HepG2 (cell line): Measurements from ENCODE around the gene RNASE4. TPM values are rescaled to one million over a fixed set of nuclear protein-coding genes. Genes with fewer than 3 reads are reported as not detected.

Source experiments
- ARID2 ChIP-seq: sonication (generic); formaldehyde crosslinking; IDR thresholded peaks from 2 replicates; pipeline ENCODE4 v1.8.1; 2022; ENCODE audit warnings: mild to moderate bottlenecking, missing genetic modification reagents, borderline replicate concordance
- ATF2 ChIP-seq: sonication (generic); formaldehyde crosslinking; IDR thresholded peaks from 2 replicates; pipeline ENCODE4 v1.4.0; 2020; ENCODE audit warnings: missing genetic modification reagents
- BHLHE40 ChIP-seq: IDR thresholded peaks from 2 replicates; pipeline ENCODE4 v1.6.1; 2011; ENCODE audit warnings: low read length, improper control_type of control experiment
- FUBP1 ChIP-seq: sonication (generic); formaldehyde crosslinking; IDR thresholded peaks from 2 replicates; pipeline ENCODE4 v1.5.1; 2020; ENCODE audit warnings: missing genetic modification reagents, mild to moderate bottlenecking, borderline replicate concordance
- MTA1 ChIP-seq: sonication (generic); formaldehyde crosslinking; IDR thresholded peaks from 2 replicates; pipeline ENCODE4 v1.4.0; 2020; ENCODE audit warnings: missing genetic modification reagents, mild to moderate bottlenecking, borderline replicate concordance
- NCOA2 ChIP-seq: sonication (generic); formaldehyde crosslinking; IDR thresholded peaks from 2 replicates; pipeline ENCODE4 v1.8.0; 2022; ENCODE audit warnings: inconsistent platforms
- NFE2 ChIP-seq: sonication (generic); formaldehyde crosslinking; IDR thresholded peaks from 2 replicates; pipeline ENCODE4 v1.4.0; 2020; ENCODE audit warnings: missing genetic modification reagents
- NONO ChIP-seq, 2 experiments: fragments of 450-650 bp in 1 of 2; sonication (generic) in 1 of 2; formaldehyde crosslinking in 1 of 2; IDR thresholded peaks in 1 of 2; conservative IDR thresholded peaks in 1 of 2; 2 replicates each; pipeline versions ENCODE4 v1.6.1 to v1.8.0; 2017 to 2022; ENCODE audit warnings: mild to moderate bottlenecking in 1 of 2, missing genetic modification reagents in 1 of 2, moderate library complexity in 1 of 2
- PHF5A ChIP-seq: IDR thresholded peaks from one replicate; pipeline ENCODE4 v1.6.1; 2018; ENCODE audit warnings: low read depth, missing genetic modification reagents; ENCODE audit not compliant: unreplicated experiment
- POLR2G ChIP-seq: fragments of 200-400 bp; formaldehyde crosslinking; IDR thresholded peaks from 2 replicates; pipeline ENCODE4 v1.6.1; 2018; ENCODE audit warnings: mild to moderate bottlenecking, low read depth, low read length, moderate library complexity
- PTBP1 ChIP-seq: fragments of 200-400 bp; formaldehyde crosslinking; IDR thresholded peaks from 2 replicates; pipeline ENCODE4 v1.6.1; 2018; ENCODE audit warnings: low read length, low read depth; ENCODE audit not compliant: poor library complexity, severe bottlenecking
- RAD51 ChIP-seq: fragments of 450-650 bp; IDR thresholded peaks from 2 replicates; pipeline ENCODE4 v1.6.1; 2016; ENCODE audit warnings: borderline replicate concordance
- REXO4 ChIP-seq: sonication (generic); formaldehyde crosslinking; IDR thresholded peaks from 2 replicates; pipeline ENCODE4 v1.8.0; 2022; ENCODE audit warnings: missing genetic modification reagents, mild to moderate bottlenecking, borderline replicate concordance
- SIX4 ChIP-seq: sonication (generic); formaldehyde crosslinking; IDR thresholded peaks from 2 replicates; pipeline ENCODE4 v1.4.0; 2020; ENCODE audit warnings: missing genetic modification reagents
- SMAD1 ChIP-seq: sonication (generic); formaldehyde crosslinking; IDR thresholded peaks from 2 replicates; pipeline ENCODE4 v1.4.0; 2020; ENCODE audit warnings: missing genetic modification reagents, low read depth, mild to moderate bottlenecking, borderline replicate concordance
- SMC3 ChIP-seq: IDR thresholded peaks from 2 replicates; pipeline ENCODE4 v1.6.1; 2011; ENCODE audit warnings: low read length, improper control_type of control experiment
- TBX3 ChIP-seq: fragments of 450-650 bp; IDR thresholded peaks from 2 replicates; pipeline ENCODE4 v1.6.1; 2017; ENCODE audit warnings: antibody characterized with exemption, mild to moderate bottlenecking, inconsistent platforms, borderline replicate concordance
- ZNF10 ChIP-seq: sonication (generic); formaldehyde crosslinking; IDR thresholded peaks from 2 replicates; pipeline ENCODE4 v1.4.0; 2020; ENCODE audit warnings: mild to moderate bottlenecking, low read depth, missing genetic modification reagents, borderline replicate concordance
- ZNF12 ChIP-seq: sonication (generic); formaldehyde crosslinking; IDR thresholded peaks from 2 replicates; pipeline ENCODE4 v1.5.0; 2020; ENCODE audit warnings: missing genetic modification reagents
- ZNF263 ChIP-seq: sonication (generic); formaldehyde crosslinking; IDR thresholded peaks from 2 replicates; pipeline ENCODE4 v1.4.0; 2020; ENCODE audit warnings: missing genetic modification reagents
- ZNF33B ChIP-seq: sonication (generic); formaldehyde crosslinking; IDR thresholded peaks from 2 replicates; pipeline ENCODE4 v1.5.1; 2020; ENCODE audit warnings: mild to moderate bottlenecking, missing genetic modification reagents
- ZNF34 ChIP-seq: sonication (generic); formaldehyde crosslinking; IDR thresholded peaks from 2 replicates; pipeline ENCODE4 v1.4.0; 2020; ENCODE audit warnings: mild to moderate bottlenecking, missing genetic modification reagents, borderline replicate concordance
- ZNF580 ChIP-seq: IDR thresholded peaks from 2 replicates; pipeline ENCODE4 v1.6.1; 2016; ENCODE audit warnings: low read depth, borderline replicate concordance
- ZNF772 ChIP-seq: sonication (generic); formaldehyde crosslinking; IDR thresholded peaks from 2 replicates; pipeline ENCODE4 v1.5.0; 2020; ENCODE audit warnings: mild to moderate bottlenecking, missing genetic modification reagents
- ZNF800 ChIP-seq: sonication (generic); formaldehyde crosslinking; IDR thresholded peaks from 2 replicates; pipeline ENCODE4 v1.4.0; 2020; ENCODE audit warnings: missing genetic modification reagents
- polyA plus RNA-seq, 8 experiments: library from polyadenylated mRNA; depleted of rRNA in 3 of 8; stranded (reverse) in 7 of 8; unstranded in 1 of 8; fragments of >200 nt; fragmentation: Illumina TruSeq in 4 of 8; extraction: Trizol in 4 of 8; gene quantifications; 2 replicates each; pipeline versions ENCODE4 v1.2.1 to v1.2.3, GENCODE V29; 2011 to 2016; ENCODE audit warnings: low read depth in 4 of 8, missing spikeins in 1 of 8, mixed read lengths in 1 of 8; ENCODE audit not compliant: insufficient read depth in 1 of 8
- total RNA-seq, 5 experiments: library from RNA; depleted of rRNA; stranded (reverse); fragments of >200 nt; fragmentation: Illumina TruSeq; extraction: Trizol; gene quantifications; 2 replicates each; pipeline ENCODE4 v1.2.3, GENCODE V29; 2016; ENCODE audit warnings: low read depth in 1 of 5

The RNASE4 gene
- total and polyA plus RNA-seq, 2 of the 13 experiments (the other 11 are each of a cell fraction or from before 2014, with no cell fraction given) = 109 to 983 TPM

GRCh38 chr14:20683891-20684661 is at the start of gene RNASE4 (continued):
- TF ChIP-seq NCOA2 (CRISPR knock-in tag) (peak; percentile 32), ZNF33B (0 out of 2 replicates have a peak, but pooled peaks have one; percentile 37), PHF5A (CRISPR knock-in tag) (no peak), ZNF34 (CRISPR knock-in tag) (no peak), ZNF772 (CRISPR knock-in tag) (peak; percentile 90), ZNF800 (CRISPR knock-in tag) (no peak; the same call in 1 of the 2 replicates), SIX4 (CRISPR knock-in tag) (no peak), REXO4 (CRISPR knock-in tag) (no peak), BHLHE40 (no peak), SMC3 (peak; percentile 19; the same call in 1 of the 2 replicates), SMAD1 (CRISPR knock-in tag) (no peak), ARID2 (CRISPR knock-in tag) (peak; percentile 75; the same call in 1 of the 2 replicates), ZNF263 (CRISPR knock-in tag) (no peak; the same call in 1 of the 2 replicates), POLR2G (peak; percentile 81), RAD51 (no peak), PTBP1 (peak; percentile 79), NONO (IDR thresholded peaks at IDR 0.05) (no peak), NONO (CRISPR knock-in tag; conservative IDR thresholded peaks at IDR 0.05) (peak; percentile 59), ZNF10 (no peak), TBX3 (no peak), ZNF12 (CRISPR knock-in tag) (no peak; the same call in 1 of the 2 replicates), ZNF580 (CRISPR knock-in tag) (peak; percentile 59; the same call in 1 of the 2 replicates), ATF2 (CRISPR knock-in tag) (peak; percentile 21; the same call in 1 of the 2 replicates), NFE2 (CRISPR knock-in tag) (no peak), FUBP1 (CRISPR knock-in tag) (no peak), MTA1 (peak; percentile 77; the same call in 1 of the 2 replicates)
